NCI-H2227 treated with DMSO at 0.1 percent for 48 hours (cell line): ENCODE results near the gene CCER1.
"Not testable (repeated sequence)": the region's sequence is repeated elsewhere in the genome, so short reads cannot be mapped to it uniquely, and the experiment has no call there.

ENCODE experiments used
- DNase-seq: peaks from one replicate; lab custom pipeline; 2025; lab: John Stamatoyannopoulos, UW

The CCER1 gene, protein sequence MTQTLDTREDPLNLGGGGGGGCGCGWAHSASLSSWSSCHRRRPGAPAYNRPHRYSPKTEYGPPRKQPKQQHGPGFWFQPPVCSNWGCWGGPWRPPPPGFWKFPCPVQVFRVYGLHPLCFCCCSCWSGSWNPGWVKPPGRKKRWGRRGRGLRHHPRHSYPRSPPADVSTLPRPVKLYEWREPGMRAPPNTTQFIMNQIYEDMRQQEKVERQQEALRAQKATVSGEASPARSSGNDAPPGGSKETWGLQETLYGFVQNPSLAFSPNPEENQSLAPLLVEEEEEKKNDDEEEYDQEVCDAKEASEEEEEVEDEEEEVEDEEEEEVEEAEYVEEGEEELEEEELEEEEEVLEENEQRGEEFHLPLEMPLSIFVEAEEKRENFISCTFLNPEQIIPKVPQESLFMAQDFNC

DNA sequence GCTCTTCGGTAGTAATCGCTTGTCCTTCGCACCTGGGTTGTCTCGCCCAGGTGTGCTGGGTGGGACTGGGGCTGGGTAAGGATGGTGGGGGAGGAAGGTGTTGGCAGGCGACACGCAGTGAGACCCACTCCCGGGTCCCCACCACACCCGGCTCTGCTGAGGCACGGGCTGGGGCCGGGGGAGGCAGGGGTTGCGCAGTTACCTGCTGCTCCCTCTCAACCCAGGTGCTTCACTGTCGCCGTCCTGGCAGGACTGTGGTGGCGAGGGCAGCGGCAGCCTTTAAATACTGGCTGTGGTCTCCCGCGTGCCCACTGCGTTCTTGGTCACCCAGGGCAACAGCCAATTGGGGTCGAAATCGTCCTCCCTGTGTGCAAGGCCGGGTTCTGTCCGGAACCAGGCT is at the start of gene CCER1:
Gene CCER1 (minus strand): TSS at position 256 of the 400 bp plus-strand sequence. CDS start 434 bp downstream, outside the sequence.
- DNase-seq = no peak

DNA sequence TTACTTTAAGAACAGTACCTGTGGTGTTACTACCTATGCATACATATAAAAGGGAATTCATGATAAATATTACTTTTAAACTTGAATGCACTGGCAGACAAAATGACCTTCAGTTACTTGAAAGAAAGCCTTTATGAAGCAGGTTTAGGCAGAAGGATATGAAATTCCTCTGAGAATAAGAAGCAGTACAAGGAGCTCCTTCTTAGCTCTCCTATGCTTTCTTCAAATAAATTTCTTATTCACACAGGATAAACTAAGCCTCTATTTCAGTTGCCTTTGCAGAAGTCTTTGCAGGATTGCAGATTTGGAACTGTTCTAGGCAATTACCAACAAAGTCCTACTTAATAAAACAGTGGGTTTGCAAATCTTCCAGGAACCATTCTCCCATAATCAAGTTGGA is 48.8 kb upstream of the CCER1 start:
- no peak for DNase-seq

DNA sequence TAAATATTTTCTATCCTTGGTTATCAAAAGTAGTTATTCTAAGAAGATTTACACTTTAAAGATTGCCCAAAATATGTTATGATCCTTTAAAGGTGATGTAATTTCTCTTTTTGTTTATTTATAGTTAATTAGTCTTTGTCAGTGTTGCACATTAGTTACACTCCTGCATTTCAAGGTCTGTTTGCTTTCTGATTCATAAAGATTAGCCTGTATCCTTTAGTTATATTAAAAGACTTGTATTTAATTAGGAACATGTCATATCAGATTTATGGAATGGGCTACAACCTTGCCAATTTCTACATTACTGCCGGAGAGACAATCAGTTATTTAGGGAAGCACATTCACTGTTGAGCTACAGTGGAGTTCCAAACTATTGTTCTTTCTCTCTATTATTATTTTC is 46.3 kb upstream of the CCER1 start:
- no peak for DNase-seq

DNA sequence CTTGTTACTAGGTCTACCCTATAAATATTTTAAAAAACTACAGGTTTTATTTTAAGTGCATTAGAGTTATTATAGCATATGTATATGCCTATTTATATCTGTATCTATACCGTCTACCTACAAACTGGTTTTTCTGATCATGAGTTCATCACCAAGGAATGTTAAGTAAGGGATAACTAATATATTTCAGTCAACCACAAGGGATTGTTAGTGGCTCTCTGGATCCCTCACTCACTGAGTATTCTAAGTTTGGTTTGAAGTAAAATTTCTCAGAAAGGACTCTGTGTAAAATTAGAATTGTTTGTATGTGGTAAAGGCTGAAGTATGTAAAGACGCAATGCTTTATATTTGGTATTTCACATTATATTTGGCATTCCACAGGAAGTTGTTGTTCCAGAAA is 45.0 kb upstream of the CCER1 start:
- no peak for DNase-seq

DNA sequence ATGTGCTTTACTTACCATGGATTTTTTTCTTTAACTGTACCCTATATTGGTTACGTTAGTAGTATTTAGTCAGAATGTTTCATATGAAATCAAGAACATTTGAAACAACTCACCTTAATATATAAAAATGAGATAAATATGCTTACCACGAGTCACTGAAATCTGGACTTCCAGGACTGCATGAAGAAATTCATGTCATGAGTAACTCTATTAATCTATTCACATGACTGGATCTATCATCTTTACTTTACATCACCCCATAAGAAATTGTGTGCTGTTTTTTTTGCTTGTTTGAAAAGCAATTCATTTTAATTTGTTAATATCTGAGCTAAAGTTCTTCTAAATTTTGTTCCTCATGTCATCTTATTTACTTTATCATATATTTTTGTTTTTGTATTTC is 44.6 kb upstream of the CCER1 start:
- DNase-seq = no peak

DNA sequence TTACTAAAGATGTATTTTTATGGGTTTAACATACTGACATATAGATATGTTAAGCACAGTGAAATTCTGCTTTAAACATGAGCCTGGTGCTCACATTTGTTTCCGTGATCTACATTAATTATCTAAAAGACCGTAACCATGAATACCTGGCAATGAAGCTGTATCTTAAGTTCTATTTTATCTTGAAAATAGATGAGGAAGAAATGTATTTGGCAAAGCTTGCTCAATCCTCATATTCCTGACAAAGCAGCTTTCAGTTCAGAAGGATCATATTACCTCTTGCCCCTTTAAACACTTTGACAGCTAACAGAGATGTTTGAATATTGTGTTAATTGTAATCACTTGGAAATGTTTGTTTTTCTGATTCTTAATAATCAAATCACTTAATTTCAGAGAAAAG is 40.0 kb upstream of the CCER1 start:
- no peak for DNase-seq

DNA sequence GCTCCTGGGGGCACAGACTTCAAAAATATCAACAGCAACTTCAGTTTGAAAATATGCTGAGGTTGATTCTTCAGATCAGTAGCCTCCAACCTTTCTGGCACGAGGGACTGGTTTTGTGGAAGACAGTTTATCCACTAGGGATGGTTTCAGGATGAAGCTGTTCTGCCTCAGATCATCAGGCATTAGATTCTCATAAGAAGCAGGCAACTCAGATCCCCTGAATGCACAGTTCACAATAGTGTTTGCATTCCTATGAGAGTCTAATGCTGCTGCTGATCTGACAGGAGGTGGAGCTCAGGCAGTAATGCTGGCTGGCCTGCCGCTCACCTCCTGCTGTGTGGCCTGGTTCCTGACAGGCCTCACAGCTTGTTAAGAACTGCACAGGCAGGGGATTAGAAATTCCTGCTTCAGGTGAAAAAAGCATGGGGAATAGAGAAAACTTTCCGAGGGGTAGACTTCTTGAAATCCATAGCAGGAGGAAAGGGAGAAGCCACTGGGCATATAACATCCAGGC is 37.0 kb upstream of the CCER1 start:
- no peak for DNase-seq

DNA sequence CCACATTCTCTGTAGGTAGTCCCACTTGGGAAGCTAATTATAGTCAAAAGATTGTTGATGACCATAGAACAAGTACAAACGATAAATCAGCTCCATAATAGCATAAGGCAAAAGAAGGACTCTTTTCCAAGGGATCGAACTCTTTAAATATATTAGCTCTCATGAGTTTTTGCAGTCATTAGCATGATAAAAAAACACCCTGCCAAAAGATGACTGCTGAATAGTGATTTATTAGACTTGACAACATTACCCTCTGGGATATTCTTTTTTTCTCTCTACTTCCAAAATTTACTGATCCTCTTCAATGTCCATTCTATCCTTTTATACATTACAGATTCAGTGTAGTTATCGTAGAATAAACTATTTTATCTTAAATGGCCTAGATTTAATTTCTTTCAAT is 35.6 kb upstream of the CCER1 start:
- DNase-seq = no peak

DNA sequence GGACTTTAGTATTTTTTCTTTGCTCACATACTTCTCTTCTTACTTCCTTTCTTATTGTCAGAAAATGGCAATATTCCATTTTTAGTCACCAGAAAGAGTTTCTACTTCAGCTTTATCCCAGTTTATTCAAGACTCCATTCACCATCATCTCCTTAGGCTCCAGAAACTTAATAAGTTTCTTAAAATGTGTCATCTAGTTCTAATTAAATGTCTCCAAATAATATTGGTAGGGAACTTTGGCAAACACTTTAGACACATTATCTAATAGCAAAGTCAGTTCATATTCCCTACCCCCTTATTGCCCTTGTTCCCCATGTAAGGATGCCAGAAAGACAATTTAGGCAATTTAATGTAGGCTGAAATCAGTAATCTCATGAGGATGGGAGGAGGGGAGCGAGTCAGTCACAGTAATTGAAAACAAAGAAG is 34.7 kb upstream of the CCER1 start:
- DNase-seq = no peak

DNA sequence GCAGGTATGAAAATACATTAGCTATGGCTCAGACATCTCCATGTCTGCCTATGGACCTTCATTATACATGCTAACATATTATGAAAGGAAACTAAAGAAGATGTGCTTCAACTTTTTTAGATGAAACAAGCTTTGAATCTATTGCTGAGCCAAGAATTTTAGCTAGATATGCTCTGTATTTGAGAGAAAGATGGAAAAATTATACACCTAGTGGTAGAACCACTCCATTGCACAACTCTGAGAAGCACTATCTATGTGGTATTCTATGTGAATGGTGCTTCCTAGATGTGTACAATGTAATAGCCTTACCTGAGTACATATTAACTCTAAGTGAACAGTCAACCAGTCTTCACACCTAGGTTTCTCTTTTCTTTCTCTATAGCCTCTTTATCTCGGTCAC is 32.5 kb upstream of the CCER1 start:
- DNase-seq = no peak

DNA sequence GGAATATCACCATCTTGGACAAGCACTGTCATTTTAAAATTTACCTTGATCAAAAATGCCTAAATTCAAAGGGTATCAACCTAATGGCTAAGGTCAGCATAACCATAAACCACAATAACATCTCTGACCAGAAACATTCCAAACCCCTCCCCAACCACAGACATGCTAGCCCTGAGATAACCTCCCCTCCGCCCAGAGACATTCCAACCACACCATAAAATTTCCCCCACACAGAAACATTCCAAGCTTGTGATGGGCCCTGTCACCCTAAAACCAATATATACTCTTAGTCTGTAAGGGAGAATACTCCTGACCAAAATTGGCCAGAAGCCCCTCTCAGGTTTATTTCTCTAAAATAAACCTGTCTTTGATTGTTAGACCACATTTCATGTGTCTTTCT is 32.1 kb upstream of the CCER1 start:
- no peak for DNase-seq

DNA sequence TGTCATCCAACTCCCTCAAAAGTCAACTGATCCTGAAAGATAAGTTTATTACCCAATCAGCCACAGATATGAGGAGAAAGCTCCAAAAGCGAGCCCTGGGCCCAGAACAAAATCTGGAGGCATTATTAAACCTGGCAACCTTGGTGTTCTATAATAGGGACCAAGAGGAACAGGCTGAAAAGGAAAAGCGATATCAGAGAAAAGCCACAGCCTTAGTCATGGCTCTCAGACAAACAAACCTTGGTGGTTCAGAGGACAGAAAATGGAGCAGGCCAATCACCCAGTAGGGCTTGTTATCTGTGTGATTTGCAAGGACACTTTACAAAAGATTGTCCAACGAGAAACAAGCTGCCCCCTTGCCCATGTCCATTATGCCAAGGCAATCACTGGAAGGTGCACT is 30.4 kb upstream of the CCER1 start:
- not testable (repeated sequence) for DNase-seq

DNA sequence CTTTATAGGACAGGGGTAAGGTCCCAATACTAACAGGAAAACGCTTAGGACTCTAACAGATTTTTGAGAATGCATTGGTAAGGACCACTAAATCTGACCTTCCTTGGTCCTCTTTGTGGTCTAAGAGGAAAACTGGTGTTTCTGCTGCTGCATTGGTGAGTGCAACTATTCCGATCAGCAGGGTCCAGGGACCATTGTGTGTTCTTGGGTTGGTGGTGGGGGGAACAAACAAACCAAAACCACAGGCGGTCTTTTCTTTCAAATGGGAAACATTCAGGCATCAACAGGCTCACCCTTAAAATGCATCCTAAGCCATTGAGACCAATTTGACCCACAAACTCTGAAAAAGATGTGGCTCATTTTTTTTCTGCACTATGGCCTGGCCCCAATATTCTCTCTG is 29.1 kb upstream of the CCER1 start:
- DNase-seq = no peak

DNA sequence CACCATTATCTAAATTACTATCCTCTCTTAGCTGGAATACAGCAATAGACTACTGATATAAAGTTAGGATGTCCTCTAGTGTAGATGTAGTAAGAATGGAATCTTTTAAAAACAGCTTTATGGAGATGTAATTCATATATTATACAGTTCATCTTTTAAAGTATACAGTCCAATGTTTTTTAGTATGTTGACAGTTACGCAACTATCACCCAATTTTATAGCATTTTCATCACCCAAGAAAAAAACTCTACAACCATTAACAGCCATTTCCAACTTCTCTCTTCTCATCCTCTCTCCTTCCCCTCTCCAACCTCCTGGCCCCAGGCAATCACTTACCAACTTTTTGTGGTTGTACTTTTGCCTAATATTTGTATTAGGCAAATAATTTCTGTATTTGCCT is 27.2 kb upstream of the CCER1 start:
- no peak for DNase-seq

DNA sequence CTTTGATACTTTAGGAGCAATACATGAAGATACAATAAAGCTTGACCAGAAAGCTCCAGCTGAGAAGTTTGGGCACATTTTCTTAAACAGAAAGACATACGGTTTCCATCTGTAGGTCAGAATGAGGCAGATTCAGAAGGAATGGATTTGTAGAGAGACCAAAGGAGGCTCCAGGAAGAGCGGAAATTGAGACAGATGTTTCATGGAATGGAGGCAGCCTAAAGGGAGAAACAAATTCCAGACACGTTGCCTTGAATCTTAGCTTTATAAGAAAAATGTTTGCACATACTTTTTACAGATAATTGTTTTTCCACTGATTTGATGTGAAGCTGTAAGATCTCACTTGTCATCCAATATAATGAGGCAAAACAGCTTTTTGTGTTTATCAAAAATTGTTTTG is 25.0 kb upstream of the CCER1 start:
- DNase-seq = no peak

DNA sequence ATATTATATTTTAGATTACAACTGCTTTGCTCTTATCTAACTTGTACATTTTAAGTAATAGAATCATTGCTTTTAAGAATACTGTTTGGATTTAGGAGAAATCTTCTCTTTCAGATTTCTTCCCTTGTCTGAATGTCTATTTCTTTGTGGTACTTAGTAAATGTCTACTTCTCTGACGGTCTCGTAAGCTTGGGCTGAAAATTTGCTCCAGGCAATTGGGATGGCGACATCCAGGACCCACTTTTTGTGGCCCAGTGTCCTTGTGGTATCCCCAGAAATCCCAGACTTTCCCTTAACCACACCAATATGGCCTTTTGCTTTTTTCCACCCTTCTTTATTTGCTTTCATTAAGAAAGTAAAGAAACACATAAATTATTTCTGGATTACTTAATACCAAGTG is 24.0 kb upstream of the CCER1 start:
- no peak for DNase-seq

DNA sequence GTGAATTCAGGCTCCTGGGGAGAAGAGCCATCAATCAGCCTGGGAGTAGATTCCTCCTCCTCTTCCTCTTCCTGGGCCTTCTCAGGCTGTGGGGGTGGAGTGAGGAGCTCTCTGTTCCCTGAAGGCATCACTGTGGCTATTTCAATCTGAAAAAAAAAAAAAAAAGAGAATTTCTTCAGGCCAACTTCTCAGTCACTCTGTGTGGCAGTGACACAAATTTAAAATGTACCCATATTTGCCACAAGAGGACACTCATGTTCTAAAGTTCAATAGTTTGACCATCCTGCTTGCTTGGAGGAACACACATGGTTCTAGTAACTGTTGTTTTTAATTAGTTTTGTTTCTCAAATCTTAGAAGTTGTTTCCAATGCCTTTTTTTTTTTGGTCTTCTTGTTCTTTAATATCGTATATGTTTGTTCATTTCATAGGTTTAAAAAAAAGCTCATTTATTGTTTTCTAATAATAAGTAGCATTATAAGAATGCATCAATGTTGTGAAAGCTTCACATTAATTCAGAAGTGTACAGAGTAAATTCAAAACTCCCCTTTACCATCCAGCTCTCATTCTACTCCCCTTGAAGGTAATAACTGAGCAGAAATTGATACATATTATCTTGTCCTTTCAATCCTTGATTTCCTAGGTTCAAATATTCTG is 23.3 kb upstream of the CCER1 start:
- peak; percentile 25 for DNase-seq

DNA sequence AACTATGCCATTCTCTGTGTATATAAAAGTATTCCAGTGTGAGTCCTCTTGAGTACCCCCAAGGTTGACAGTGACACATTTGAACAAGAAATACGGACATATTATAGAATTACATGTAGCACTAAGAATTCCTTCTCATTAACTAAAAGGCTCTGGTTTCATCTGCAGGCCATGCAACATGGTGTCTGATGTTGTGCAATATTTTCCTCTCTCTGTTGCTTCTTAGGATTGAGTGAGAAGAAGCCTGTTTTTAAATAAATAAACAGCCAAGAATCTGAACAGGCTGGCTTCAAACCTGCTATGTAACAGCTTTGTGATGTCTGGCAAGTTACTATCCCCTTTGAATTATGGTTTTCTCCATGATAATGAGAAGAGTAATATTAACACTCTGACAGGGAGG is 22.2 kb upstream of the CCER1 start:
- DNase-seq = no peak

DNA sequence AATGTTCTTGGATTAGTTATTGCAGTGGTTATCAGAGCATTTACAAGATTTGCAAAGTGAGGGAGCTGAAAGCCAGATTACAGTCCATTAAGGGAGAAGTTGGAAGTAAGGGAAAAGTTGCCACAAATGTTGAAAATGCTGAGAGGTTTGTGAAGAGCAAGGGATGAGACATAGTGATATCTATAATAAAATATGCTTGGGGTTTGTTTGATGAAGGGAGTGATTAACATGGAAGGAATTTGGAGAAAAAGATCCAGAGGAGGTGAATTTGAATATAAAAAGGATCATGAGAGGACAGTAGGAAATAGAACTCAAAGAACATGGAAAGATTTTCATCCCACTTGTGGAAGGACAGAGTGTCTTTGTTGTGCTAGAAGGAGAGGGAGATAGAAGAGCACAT is 19.3 kb upstream of the CCER1 start:
- no peak for DNase-seq

DNA sequence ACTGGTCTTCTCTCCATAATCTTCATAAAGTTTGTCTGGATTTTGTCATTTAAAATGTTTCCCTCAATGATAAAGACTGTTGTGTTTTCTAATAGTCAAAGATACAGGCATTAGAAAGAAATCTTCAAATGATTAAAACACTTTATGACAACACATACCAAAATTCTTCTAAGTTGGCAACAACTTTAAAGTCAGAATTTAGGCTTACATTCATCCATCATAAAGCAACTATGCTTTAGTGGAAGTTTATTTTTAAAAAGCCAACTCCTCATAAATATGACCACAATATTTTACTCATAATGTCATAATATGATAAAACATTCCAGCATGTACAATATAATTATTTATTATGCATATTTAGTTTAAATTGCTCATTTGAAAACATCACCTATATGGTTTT is 17.2 kb upstream of the CCER1 start:
- no peak for DNase-seq

DNA sequence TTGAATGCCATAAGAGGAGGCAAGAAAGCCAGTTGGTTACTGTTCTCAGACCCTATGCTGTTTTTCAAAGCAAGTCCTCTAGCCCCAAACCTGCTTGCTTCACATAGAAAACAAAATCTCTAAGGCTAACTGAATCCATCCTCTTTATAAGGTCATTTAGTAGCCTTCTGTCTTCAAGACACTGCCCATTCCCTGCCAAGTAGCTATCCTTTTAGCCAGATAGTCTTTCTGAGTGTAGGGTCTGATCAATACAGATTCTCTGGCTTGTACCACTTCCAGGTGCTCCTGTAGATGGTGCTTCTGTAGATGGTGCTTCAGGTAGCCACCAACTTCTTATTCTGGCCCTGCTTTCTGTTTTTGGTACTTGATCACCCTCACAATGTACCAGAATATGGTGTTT is 15.9 kb upstream of the CCER1 start:
- no peak for DNase-seq

DNA sequence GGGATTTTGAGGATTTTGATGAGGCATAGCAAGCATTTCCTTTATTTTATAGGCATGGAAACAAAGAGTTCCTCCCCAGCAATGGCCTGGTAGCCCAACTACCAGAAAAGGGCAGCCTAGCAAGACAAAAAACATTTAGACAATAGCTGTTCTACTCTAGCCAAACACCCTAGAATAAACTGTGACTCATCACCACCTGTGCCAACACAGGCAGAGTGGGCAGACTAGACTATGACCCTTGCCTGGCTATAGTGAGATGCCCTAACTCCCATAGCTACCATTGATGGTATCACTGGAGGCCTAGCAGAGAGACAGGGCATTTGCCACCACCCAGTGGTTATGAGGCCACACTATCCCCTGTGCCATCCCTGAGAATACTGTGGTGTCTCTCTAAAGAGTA is 15.5 kb upstream of the CCER1 start:
- DNase-seq = no peak

DNA sequence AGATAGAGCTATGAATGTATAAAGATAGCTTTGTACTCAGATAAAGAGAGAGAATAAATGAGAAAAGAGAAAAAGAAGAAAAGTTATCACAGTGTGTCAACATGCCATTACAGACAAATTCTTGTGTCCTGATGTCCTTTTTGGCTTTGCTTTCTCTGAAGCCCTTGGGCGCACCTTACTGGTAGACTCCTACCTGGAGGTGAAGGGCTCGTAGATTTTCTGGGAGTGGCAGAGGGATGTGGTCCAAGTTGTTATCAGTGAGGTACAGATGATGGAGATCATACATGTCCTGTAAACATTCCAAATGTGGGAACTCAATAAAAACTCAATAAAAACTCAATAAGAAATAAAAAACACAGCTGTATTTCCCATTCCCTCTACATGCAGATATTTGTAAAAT is 14.9 kb upstream of the CCER1 start:
- DNase-seq = no peak

DNA sequence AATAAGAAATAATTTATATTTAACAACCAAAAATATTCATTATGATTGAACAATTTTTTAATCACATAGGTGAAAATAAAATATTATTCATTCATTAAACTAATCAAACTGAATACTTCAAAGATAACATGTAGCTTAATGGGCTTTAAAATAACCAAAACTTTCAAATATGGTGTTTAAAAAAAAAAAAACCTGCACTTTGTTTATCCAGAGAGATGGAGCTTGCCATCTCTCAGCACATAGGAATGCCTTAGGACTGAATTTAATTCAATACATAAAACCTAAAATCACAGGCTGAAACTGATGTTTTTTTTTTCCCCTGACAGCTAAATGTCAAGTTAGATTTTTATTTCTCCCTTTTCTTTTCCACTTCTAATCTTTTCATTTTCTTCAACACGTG is 14.4 kb upstream of the CCER1 start:
- no peak for DNase-seq
